ENCODE measurements around the gene SPEF2.

- TF ChIP-seq ETS1 (IDR thresholded peaks at IDR 0.05) (no peak), CTCF (conservative IDR thresholded peaks at IDR 0.05; ENCODE audit: low read depth in 2 of 2) (no peak), EZH2 (IDR thresholded peaks at IDR 0.05; ENCODE audit: low read depth, unreplicated experiment) (no peak), POLR2AphosphoS5 (IDR thresholded peaks at IDR 0.05; ENCODE audit: low read depth) (no peak), EZH2phosphoT487 (IDR thresholded peaks at IDR 0.05; ENCODE audit: unreplicated experiment) (no peak), REST (IDR thresholded peaks at IDR 0.05; ENCODE audit: unreplicated experiment) (no peak), CREB1 (CRISPR knock-in tag; IDR thresholded peaks at IDR 0.05; ENCODE audit: low read depth) (no peak), STAT1 (IDR thresholded peaks at IDR 0.05; ENCODE audit: unreplicated experiment) (no peak), JUNB (IDR thresholded peaks at IDR 0.05; ENCODE audit: unreplicated experiment) (no peak), ZNF331 (CRISPR knock-in tag; IDR thresholded peaks at IDR 0.05; ENCODE audit: low read depth) (no peak), ZNF462 (CRISPR knock-in tag; IDR thresholded peaks at IDR 0.05) (no peak), NANOG (IDR thresholded peaks at IDR 0.05; ENCODE audit: borderline replicate concordance) (no peak), ZNF114 (CRISPR knock-in tag; IDR thresholded peaks at IDR 0.05) (no peak)
Measured at GRCh38 chr5:35799753-35800152, 182.1 kb downstream of the SPEF2 start.
